ENCODE data around the gene CDH23.

Gene CDH23

DNA sequence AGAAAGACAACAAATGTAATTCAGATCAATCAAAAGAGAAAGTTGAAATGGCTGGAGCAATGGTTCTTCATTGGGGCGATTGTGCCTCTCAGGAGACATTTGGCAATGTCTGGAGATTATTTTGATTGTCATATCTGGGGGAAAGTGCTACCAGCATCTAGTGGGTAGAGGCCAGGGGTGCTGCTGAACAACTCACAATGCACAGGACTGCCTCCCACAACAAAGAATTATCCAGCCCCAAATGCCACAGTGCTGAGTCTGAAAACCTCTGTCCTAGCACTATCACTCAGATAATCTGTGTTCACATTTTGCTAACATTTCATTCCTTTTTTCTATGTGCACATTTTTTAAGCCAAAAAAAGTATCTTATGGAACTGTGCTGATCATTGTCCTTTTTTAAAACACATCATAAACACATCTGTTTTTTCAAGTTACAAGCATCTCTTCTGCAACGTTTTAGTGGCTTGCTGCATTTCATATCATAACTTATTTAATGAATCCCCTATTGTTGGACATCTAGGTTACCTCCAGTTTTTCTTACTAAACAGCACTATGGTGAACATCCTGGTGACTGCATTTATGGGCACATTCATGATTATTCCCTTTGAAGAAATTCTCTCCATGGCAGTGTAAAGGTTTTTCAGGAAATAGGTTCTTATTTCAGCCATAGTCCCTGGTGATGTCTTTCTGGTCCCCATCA is 208.7 kb downstream of the CDH23 start:
- no peak for DNase-seq (ENCODE audit: low read depth)

- no peak for DNase-seq (ENCODE audit: low read depth)
These were observed 209.7 kb downstream of the CDH23 start for GRCh38 chr10:71606257-71607081.

DNA sequence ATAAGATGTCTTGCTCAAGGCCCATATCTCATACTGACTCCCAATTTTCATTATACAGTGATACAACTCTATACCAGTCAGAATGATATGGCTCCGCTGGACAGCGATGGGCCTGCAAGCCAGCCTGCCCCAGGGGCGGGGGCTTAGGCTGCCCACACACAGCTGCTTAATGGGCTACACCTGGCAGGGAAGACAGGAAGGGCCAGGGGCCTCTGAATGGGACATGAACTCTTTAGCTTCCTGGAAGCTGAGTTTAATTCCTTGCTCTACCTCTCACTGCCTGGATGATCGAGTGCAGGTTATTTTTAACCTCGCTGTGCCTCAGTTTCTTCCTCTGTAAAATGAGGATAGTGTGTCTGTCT is 210.3 kb downstream of the CDH23 start:
- no peak for DNase-seq (ENCODE audit: low read depth)

GRCh38 chr10:71608819-71609768 is 212.4 kb downstream of the CDH23 start:
- peak; percentile 24 for DNase-seq (ENCODE audit: low read depth)

DNA sequence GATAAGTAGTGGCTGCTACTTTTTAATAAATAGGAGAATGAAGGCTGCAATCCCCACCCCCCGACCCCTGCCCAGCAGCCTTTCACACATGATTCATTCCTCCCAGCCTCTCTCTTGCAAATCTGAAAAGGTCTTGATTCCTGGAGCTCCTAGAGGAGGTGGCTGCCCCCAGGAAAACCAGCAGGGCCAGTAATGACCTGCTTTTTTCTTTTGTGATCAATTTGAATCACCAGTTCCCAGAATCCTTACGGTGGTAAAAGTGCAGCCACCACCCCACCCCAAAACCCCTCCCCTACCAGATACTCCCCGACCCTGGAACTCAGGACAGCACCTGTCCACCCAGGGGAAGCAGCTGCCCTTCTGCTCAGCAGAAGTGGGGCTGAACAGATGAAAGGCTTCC is 213.9 kb downstream of the CDH23 start:
- no peak for DNase-seq (ENCODE audit: low read depth)

GRCh38 chr10:71611131-71611530 is 214.4 kb downstream of the CDH23 start:
- DNase-seq (ENCODE audit: low read depth): no peak

DNA sequence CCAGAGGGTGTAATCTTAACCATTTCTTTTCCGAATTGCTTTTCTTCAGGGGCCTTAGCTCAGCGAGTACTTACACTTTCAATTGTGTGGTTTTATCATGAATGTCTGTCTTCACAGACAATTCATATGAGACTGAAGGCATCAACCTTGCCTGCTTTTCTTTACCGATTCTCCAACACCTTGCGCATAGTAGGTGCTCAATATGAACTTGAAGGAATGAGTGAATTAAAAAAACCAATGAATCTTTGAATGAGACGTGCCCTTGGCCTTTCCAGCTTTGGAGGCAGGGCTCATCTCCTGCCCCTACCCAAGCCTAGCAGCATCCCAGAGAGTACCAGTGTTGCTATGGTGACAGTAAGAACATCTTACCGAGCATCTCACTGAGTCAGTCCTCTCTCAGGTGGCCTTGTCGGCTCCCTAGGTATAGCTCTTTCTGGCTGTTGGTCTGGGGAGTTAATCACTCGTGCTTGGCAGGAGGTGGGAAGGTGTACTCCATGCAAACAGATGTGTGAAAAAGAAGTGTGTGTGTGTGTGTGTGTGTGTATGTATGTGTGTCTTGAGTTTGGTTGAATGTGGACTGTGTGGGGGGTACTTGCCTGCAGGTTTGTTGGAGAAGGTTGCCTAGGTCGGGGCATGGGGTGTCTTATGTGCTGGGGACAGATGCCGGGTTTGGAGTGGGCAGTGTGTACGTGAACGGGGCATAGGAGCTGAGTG is 215.1 kb downstream of the CDH23 start:
- DNase-seq (ENCODE audit: low read depth): no peak

DNA sequence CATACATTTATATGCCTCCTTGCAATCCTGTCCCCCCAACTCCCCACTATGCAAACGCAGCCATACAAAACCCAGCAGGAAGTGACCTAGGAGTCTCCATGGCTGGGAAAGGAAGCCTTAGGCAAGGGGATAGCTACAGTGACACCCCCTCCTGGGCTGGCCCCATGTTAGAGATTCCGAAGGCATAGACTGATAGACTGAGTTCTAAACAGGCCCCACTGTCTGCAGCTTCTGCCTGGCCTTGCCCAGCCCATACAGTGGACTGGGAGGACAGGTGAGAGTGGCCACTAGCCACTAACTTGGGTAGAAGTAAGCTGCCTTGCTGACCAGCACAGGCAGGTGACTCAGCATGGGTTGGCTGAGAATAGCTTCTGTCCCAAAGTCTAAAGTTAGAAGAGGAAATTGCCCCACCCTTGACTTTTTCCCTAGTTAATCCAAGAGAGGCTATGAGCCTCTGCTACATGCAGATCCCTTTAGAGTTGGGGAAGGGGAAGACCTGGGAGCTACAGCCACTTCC is 216.6 kb downstream of the CDH23 start:
- DNase-seq (ENCODE audit: low read depth): no peak

DNA sequence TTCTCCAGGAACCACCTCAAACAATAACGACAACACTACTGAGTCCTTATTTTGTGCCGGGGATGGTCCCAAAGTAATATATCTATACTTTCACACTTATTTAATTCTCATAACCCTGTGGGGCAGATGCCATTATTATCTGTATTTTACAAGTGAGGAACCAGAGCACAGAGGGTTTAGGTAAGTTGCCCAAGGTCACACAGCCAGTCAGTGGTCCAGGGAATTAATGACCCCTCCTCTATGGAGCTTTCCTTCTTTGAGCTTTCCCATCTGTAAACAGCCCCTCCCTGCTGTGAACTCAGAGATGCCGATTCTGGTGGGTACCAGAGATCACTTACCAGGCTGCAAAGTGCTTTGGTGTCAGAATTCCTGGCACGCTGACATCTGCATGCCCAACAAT is 217.2 kb downstream of the CDH23 start:
- DNase-seq (ENCODE audit: low read depth): no peak

DNA sequence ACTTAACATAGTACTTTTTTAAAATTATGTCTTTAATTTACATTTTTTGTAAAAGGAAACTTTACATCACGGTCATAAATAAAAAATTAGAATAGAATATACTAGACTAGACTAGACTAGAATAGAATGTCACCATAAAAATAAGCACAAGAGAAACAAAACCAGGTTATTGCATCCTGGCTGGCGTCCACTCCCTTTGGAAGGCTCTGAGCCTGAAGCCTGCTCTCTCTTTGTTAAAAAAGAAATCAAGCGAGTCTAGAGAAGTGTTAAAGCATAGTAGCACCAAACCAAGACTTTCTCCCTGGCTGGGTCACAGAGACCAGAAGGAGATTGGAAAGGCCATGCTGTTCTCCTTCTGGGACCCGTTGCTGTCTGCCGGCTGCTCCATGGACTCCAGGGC is 218.2 kb downstream of the CDH23 start:
- DNase-seq (ENCODE audit: low read depth): no peak

DNA sequence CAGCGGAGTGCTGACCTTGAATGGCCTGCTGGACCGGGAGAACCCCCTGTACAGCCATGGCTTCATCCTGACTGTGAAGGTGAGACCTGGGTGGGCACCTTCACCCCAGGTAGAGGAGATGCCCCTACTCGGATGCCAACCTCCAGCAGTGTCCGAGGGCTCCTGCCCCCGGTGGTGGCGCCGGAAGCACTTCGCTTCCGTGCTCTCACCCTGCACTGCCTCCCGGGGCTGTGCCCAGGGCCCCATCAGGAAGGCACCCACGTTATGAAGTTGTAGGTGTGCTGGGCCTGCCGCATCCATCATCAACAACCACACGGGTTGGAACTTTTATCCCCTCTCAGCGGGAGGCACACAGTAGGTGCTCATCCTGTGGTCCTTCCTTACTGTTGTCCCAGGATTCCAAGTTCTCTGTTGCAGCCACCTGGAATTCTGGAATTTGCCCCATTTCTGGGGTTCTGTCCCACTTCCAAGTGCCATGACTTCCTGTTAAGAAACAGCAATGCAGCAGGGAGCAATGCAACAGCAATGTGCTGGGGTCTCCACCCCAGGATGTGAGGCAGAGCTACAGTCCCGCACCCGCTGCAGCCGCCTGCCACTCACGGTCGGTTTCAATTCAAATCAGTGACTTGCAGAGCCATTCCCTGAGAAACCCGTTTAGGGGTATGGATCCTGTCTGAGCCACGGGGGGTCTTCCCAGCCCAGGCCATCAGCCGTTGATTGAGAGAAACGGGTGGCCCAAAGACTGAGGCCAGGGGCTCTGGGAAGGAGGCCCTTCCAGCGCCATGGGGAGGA is 219.0 kb downstream of the CDH23 start:
- no peak for DNase-seq (ENCODE audit: low read depth)

GRCh38 chr10:71616817-71617654 is 220.3 kb downstream of the CDH23 start:
- no peak for DNase-seq (ENCODE audit: low read depth)

DNA sequence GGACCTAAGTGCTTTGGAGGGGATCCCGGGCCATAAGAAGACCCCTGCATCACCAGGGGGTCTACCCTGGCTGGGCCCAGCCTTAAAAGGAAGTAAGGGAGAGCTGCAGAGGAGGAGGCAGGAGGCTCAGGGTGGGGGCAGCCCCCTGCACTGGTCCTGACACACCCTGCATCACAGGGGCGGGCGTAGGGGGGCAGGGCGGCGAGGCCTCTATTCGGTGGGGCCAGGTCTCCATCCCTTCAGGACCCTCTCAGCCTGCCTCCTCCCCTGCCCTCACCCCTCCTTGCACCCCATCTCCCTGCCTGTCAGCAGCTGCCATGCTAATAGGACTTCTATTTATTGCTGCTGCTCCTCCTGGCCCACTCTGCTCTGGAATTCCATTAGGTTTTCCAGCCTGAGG is 221.5 kb downstream of the CDH23 start:
- no peak for DNase-seq (ENCODE audit: low read depth)

DNA sequence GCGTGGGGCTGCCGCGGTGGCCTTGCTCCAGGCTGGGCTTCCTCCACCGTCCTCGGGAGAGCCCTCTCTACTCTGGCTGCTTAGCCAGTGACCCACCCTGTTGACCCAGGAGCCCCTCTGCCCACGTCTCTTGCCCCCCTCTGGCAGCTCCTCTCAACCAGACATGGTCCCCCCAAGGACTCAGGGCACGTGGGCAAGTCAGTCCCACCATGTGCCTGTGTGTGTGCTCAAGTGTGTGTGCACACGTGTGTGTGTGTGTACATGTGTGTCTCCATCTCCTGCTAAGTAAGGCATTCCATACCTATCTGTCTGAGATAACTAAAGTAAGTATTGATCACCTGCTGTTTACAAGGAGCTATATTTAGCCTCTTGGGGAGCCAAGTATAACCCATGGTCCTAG is 221.9 kb downstream of the CDH23 start:
- no peak for DNase-seq (ENCODE audit: low read depth)

- DNase-seq (ENCODE audit: low read depth): no peak
These were observed 223.9 kb downstream of the CDH23 start for GRCh38 chr10:71620642-71621041.

DNA sequence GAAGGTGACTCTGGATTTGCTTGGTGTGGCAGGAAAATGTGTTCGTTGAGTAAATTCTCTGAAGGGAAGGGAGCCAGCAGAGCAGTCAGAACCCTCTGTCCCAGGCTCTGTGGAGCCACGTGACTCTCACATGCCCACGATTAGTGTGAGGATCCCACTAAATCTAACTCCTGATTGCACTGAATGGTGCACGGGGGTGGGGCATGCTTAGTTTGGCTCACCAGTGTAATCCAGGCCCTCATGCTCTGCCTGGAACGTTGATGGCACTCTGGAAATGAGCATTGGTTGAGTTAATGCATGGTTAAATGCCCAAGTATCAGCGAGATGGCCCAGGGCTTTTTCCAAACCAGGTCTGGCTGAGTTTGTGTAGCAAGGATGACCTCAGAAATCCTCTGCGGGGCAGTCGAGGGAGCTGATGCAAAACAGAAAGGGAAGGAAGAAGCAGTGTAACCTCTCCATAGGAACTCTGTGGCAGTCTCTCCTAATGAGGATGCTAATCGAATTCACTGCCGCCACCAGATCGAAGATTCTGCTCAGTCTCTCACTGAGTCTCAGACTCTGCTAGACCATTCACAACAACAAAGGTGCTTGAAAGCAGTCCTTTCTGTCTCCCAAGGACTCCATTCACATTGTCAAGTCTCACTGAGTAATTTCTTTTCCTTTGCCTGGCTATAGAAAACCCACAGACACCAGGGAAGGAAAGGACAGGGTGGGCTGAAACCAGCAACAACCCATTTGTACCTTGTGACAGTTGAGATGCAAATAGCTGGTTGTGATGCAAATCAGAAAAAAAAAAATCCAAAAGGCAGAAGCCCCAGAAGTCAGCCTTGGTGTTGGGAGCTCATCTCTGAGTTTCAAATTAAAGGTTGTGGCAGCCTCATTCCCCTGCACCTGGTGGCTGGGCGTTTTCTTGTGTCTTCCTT is 224.8 kb downstream of the CDH23 start:
- DNase-seq (ENCODE audit: low read depth): no peak

DNA sequence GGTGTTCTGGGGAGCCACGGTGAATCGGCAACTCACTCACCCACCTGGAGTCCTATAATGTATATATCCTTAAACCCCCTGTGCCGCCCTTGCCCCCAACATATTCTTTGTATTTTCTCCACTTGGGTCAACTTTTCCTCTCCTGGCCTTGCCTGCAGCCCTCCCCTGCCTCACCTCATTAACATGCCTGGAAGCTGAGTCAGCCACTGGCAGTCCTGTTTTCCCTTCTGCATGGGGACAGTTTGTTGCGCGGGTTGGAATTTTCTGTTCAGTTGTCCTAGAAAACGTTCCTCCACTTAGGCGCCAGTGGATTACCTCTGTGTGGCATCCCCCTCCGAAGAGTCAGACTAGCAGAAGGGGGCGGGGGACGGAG is 225.4 kb downstream of the CDH23 start:
- DNase-seq (ENCODE audit: low read depth): no peak

DNA sequence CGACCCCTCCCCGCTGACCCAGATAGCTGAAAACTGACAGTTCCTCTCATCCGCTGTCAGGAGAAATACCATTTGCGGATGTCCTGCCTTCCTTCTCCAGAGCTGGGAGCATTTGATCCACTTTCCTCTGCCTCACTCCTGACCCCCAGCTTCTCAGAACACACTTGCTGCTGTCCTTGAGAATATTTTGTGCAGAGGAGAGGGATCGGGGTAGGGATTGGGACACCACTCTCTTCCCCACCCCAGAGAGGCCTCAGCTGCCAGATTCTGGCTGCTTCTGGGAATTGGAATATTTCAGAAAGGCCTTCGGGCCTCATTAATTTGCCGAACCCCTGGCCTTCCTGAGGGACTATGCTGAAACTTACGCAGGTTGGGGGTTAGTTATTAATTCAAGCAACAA is 225.9 kb downstream of the CDH23 start:
- DNase-seq (ENCODE audit: low read depth): no peak

Measured in activated T-helper 9 cell treated with anti-CD3 and anti-CD28 coated beads, Interleukin-2, amount 50 U/mL, for 16 hours (primary cell).